ENCODE measurements around the gene MTF2.

DNA sequence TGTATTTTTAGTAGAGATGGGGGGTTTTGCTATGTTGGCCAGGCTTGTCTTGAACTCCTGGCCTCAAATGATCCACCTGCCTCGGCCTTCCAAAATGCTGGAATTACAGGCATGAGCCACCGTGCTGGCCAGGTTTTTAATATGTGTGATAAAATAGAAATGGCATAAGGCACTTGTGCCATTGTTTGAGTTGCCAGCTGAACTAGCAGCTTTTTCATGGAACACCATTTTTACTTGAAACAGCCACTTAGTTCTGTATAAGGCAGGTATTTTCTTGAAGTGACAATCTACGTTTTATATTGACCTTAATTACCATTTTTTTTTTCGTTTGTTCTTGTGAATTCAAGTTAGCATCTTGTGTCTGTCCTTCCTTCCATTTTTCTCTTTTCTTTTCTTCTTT is 28.3 kb downstream of the MTF2 start:
- TF ChIP-seq, protein P1, sequence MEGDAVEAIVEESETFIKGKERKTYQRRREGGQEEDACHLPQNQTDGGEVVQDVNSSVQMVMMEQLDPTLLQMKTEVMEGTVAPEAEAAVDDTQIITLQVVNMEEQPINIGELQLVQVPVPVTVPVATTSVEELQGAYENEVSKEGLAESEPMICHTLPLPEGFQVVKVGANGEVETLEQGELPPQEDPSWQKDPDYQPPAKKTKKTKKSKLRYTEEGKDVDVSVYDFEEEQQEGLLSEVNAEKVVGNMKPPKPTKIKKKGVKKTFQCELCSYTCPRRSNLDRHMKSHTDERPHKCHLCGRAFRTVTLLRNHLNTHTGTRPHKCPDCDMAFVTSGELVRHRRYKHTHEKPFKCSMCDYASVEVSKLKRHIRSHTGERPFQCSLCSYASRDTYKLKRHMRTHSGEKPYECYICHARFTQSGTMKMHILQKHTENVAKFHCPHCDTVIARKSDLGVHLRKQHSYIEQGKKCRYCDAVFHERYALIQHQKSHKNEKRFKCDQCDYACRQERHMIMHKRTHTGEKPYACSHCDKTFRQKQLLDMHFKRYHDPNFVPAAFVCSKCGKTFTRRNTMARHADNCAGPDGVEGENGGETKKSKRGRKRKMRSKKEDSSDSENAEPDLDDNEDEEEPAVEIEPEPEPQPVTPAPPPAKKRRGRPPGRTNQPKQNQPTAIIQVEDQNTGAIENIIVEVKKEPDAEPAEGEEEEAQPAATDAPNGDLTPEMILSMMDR (IDR thresholded peaks at IDR 0.05) = no peak
- TF ChIP-seq POLR2A (IDR thresholded peaks at IDR 0.05) = no peak

Measured in body of pancreas (tissue), 4 donors.